Fibroblast of lung (primary cell): ENCODE data around the gene PELO. TPM values are rescaled to one million over a fixed set of nuclear protein-coding genes. Genes with fewer than 3 reads are reported as not detected.

Experiments used
- DNase-seq, 2 donors: peaks; one replicate each; pipeline versions ENCODE4 v3.0.0 to v3.0.0-alpha.2; 2010; ENCODE audit warnings: low read depth in 2 of 2
- H2AFZ ChIP-seq: 2 replicates; pipeline ENCODE4 v1.5.1; 2012; ENCODE audit warnings: low read length, control low read depth, inconsistent platforms
- H3K27ac ChIP-seq: 2 replicates; pipeline ENCODE4 v1.5.1; 2011; ENCODE audit warnings: low read length, control low read depth; ENCODE audit not compliant: insufficient read depth
- H3K27me3 ChIP-seq: 2 replicates; pipeline ENCODE4 v1.5.1; 2011; ENCODE audit warnings: mild to moderate bottlenecking, low read length; ENCODE audit not compliant: control insufficient read depth, insufficient read depth
- H3K36me3 ChIP-seq: 2 replicates; pipeline ENCODE4 v1.5.1; 2011; ENCODE audit warnings: low read length; ENCODE audit not compliant: control insufficient read depth, insufficient read depth
- H3K4me1 ChIP-seq: 2 replicates; pipeline ENCODE4 v1.5.1; 2011; ENCODE audit warnings: low read length; ENCODE audit not compliant: control insufficient read depth, insufficient read depth; ENCODE audit errors: extremely low read depth
- H3K4me2 ChIP-seq: 2 replicates; pipeline ENCODE4 v1.5.1; 2011; ENCODE audit warnings: low read length, control low read depth; ENCODE audit not compliant: insufficient read depth; ENCODE audit errors: extremely low read depth
- H3K4me3 ChIP-seq, 4 experiments: fragments of 200-600 bp in 1 of 4; sonication (generic) in 1 of 4; replicated peaks in 1 of 4; 2 replicates each; pipeline ENCODE4 v1.5.1; 2011 to 2016; ENCODE audit warnings: low read length in 4 of 4, low read depth in 3 of 4, mild to moderate bottlenecking in 3 of 4, control low read depth in 2 of 4, inconsistent platforms in 1 of 4, mixed read lengths in 1 of 4; ENCODE audit not compliant: insufficient read depth in 1 of 4; ENCODE audit errors: control extremely low read depth in 1 of 4
- H3K79me2 ChIP-seq: 2 replicates; pipeline ENCODE4 v1.5.1; 2012; ENCODE audit warnings: mild to moderate bottlenecking, low read length, inconsistent platforms; ENCODE audit not compliant: control insufficient read depth, insufficient read depth
- H3K9ac ChIP-seq: 2 replicates; pipeline ENCODE4 v1.5.1; 2011; ENCODE audit warnings: mild to moderate bottlenecking, low read length, control low read depth; ENCODE audit not compliant: insufficient read depth
- H3K9me3 ChIP-seq: 2 replicates; pipeline ENCODE4 v1.5.1; 2012; ENCODE audit warnings: low read depth, low read length; ENCODE audit not compliant: control insufficient read depth, insufficient read depth
- H4K20me1 ChIP-seq: 2 replicates; pipeline ENCODE4 v1.5.1; 2011; ENCODE audit warnings: low read length; ENCODE audit not compliant: control insufficient read depth, insufficient read depth; ENCODE audit errors: extremely low read depth
- EZH2 ChIP-seq: IDR thresholded peaks from 2 replicates; pipeline ENCODE4 v1.5.1; 2012; ENCODE audit warnings: low read length, control low read depth, mild to moderate bottlenecking; ENCODE audit errors: missing control alignments
- polyA plus RNA-seq, 2 donors: library from polyadenylated mRNA; depleted of rRNA in 1 of 2; stranded (reverse) in 1 of 2; unstranded in 1 of 2; fragments of >200 nt; gene quantifications; 2 replicates each; pipeline ENCODE4 v1.2.1, GENCODE V29; 2011 to 2012; ENCODE audit warnings: missing spikeins in 1 of 2
- total RNA-seq: library from RNA; depleted of rRNA; stranded (reverse); fragments of >200 nt; gene quantifications from 2 replicates; pipeline ENCODE4 v1.2.1, GENCODE V29; 2014
- TF ChIP-seq, protein P1 (sequence below), 2 donors: IDR thresholded peaks in 1 of 2; conservative IDR thresholded peaks in 1 of 2; 1 replicate in 1 of 2; 2 replicates in 1 of 2; pipeline ENCODE4 v1.5.1; 2011 to 2012; ENCODE audit warnings: low read length in 2 of 2, control low read depth in 1 of 2, inconsistent platforms in 1 of 2, low read depth in 1 of 2, mild to moderate bottlenecking in 1 of 2

Gene PELO
- total and polyA plus RNA-seq, 2 donors (not counting 1 experiment from before 2014, with no cell fraction given): 30.5 to 45.2 TPM

DNA sequence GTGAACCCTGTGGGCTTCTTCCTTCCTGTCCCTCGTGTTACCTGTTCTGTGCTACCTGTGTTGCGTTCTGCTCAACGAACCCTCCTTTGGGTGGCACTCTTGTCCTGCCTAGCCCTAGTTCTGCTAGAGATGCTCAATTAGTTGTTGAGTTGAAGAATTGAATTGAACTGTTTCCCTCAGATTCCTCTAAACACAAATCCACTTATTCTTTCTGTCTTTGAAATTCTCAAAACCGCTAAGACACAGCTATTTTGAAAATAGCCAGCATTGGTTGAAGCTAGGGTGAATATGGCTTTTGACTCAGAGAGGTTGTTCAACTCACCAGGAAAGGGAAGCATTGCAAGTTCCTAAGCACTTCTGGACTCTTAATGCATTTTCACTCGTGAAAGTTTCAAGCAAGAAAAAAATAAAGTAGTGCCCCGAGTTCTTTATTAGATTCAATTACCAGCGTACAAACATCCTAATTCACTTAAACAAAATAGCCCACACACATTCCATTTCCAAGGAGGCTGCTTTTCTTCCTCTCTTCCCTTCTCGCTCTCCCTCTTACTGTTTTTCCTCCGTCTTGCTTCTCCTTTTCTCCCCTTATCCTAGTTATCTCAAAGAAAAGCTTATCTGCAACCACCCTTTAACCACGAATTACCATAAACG lies 642 bp upstream of the PELO start:
- Histone ChIP-seq H3K4me3 (peak overlapping the region; percentile 73 to 91 (median 80)), H3K4me2 (peak overlapping the region; percentile 49), H3K9me3 (no peaks in the 10 kb centered on the region), H3K9ac (no peak overlapping the region), H3K27me3 (no peaks in the 10 kb centered on the region), H3K27ac (peak overlapping the region; percentile 80), H3K4me1 (peaks cover 8% of the 10 kb centered on the region), H3K79me2 (peaks cover 32% of the 10 kb centered on the region), H4K20me1 (no peaks in the 10 kb centered on the region), H2AFZ (peak overlapping the region; percentile 90), H3K36me3 (peaks cover 2% of the 10 kb centered on the region)
- no peak for DNase-seq
- TF ChIP-seq EZH2: no peak
- TF ChIP-seq, protein P1, sequence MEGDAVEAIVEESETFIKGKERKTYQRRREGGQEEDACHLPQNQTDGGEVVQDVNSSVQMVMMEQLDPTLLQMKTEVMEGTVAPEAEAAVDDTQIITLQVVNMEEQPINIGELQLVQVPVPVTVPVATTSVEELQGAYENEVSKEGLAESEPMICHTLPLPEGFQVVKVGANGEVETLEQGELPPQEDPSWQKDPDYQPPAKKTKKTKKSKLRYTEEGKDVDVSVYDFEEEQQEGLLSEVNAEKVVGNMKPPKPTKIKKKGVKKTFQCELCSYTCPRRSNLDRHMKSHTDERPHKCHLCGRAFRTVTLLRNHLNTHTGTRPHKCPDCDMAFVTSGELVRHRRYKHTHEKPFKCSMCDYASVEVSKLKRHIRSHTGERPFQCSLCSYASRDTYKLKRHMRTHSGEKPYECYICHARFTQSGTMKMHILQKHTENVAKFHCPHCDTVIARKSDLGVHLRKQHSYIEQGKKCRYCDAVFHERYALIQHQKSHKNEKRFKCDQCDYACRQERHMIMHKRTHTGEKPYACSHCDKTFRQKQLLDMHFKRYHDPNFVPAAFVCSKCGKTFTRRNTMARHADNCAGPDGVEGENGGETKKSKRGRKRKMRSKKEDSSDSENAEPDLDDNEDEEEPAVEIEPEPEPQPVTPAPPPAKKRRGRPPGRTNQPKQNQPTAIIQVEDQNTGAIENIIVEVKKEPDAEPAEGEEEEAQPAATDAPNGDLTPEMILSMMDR (conservative IDR thresholded peaks at IDR 0.05 in 1 of 2, IDR thresholded peaks at IDR 0.05 in 1 of 2; ENCODE audit: low read depth in 1 of 2, low read length in 2 of 2): peak; percentile 10 to 38

DNA sequence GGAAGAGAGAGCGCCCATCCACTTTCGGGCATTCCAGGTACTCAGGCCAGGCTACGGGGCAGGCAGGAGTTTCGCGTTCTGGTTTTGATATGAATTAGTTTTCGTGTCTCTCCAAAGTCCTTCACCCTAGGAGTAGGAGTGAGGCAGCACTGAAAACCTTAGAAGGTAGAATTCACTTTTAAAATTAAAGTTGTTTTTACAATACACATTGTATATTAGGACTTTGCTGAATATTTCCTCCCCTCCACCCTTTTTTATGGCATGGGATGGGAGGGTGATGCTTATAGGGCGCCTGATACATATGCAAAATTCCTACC lies 747 bp downstream of the PELO start:
- no peak for TF ChIP-seq EZH2
- TF ChIP-seq, protein P1 (conservative IDR thresholded peaks at IDR 0.05 in 1 of 2, IDR thresholded peaks at IDR 0.05 in 1 of 2; ENCODE audit: low read depth in 1 of 2, low read length in 2 of 2): no peak
- no peaks in the 10 kb centered on the region for H4K20me1 ChIP-seq
- peaks cover 2% of the 10 kb centered on the region for H3K36me3 ChIP-seq
- H3K4me2 ChIP-seq: peak overlapping the region; percentile 81
- no peaks in the 10 kb centered on the region for H3K9me3 ChIP-seq
- peak overlapping the region; percentile 80 for H3K27ac ChIP-seq
- peak overlapping the region; percentile 73 to 91 (median 80) for H3K4me3 ChIP-seq
- H3K27me3 ChIP-seq: no peaks in the 10 kb centered on the region
- H3K4me1 ChIP-seq: peaks cover 2% of the 10 kb centered on the region
- DNase-seq: no peak
- peak overlapping the region; percentile 83 for H3K9ac ChIP-seq
- peaks cover 40% of the 10 kb centered on the region for H3K79me2 ChIP-seq
- H2AFZ ChIP-seq: peak overlapping the region; percentile 90

DNA sequence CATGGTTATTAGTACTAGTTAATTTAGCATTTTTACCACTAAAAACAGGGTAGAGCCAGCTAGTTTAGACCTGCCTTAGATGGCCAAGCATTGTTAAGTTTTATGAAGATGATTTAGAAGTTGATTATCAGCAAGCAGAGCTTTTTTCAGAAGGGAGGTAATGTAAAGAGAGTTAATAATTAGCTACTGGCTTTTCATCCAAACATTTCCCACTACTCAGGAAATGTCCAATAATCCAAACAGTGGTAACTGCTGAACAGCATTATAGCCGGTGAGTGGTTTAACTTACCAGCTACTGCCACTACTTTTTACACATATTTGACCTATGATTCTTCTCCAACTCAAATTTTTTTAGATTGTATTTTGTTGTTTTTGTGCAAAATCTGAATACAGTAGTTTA lies 1.7 kb downstream of the PELO start:
- peak overlapping the region; percentile 73 to 91 (median 80) for H3K4me3 ChIP-seq
- H3K9me3 ChIP-seq: no peaks in the 10 kb centered on the region
- no peak for TF ChIP-seq EZH2
- TF ChIP-seq, protein P1 (conservative IDR thresholded peaks at IDR 0.05 in 1 of 2, IDR thresholded peaks at IDR 0.05 in 1 of 2; ENCODE audit: low read depth in 1 of 2, low read length in 2 of 2): no peak
- peaks cover 2% of the 10 kb centered on the region for H3K36me3 ChIP-seq
- H2AFZ ChIP-seq: no peak overlapping the region
- H3K27me3 ChIP-seq: no peaks in the 10 kb centered on the region
- H3K4me1 ChIP-seq: peaks cover 2% of the 10 kb centered on the region
- no peaks in the 10 kb centered on the region for H4K20me1 ChIP-seq
- no peak overlapping the region for H3K27ac ChIP-seq
- peaks cover 46% of the 10 kb centered on the region for H3K79me2 ChIP-seq
- no peak for DNase-seq
- H3K9ac ChIP-seq: peak overlapping the region; percentile 28
- H3K4me2 ChIP-seq: peak overlapping the region; percentile 81
